SHP77 treated with DMSO at 0.1 percent for 48 hours (cell line): ENCODE results near the gene LHFPL3.
"Not testable (repeated sequence)": the region's sequence is repeated elsewhere in the genome, so short reads cannot be mapped to it uniquely, and the experiment has no call there.

Source experiments
- DNase-seq: peaks from one replicate; lab custom pipeline; 2025; lab: John Stamatoyannopoulos, UW

The LHFPL3 gene

DNA sequence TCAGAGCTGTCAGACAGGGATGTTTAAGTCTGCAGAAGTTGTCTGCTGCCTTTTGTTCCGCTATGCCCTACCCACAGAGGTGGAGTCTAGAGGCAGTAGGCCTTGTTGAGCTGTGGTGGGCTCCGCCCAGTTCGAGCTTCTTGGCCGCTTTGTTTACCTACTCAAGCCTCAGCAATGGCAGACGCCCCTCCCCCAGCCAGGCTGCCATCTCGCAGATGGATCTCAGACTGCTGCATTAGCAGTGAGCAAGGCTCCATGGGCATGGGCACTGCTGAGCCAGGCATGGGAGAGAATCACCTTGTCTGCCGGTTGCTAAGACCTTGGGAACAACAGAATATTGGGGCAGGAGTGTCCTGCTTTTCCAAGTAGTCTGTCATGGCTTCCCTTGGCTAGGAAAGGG is 267.2 kb downstream of the LHFPL3 start:
- not testable (repeated sequence) for DNase-seq

GRCh38 chr7:104603957-104604356 is 275.6 kb downstream of the LHFPL3 start:
- DNase-seq = no peak

DNA sequence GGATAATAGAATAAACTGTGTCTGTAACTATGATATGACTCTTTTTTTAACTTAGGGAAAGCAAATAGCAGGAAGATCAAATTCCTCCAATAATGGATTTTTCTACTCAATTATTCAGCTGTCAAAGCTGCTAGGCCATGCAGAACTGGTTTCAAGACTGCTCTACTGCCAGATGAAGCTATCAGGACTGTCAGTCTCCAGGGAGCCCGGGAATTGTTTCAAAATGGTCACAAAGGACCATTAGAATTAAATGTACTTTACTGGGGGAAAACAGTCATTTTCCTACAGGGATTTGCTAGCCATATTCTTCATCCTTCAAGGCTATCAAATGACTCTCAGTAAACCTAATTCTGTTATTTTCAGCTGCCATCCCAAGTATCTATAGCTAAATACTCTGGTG is 276.3 kb downstream of the LHFPL3 start:
- DNase-seq = no peak

- DNase-seq = no peak
Observed at GRCh38 chr7:104621321-104621720, 292.9 kb downstream of the LHFPL3 start.

GRCh38 chr7:104625956-104626355 is 297.6 kb downstream of the LHFPL3 start:
- DNase-seq = no peak

DNA sequence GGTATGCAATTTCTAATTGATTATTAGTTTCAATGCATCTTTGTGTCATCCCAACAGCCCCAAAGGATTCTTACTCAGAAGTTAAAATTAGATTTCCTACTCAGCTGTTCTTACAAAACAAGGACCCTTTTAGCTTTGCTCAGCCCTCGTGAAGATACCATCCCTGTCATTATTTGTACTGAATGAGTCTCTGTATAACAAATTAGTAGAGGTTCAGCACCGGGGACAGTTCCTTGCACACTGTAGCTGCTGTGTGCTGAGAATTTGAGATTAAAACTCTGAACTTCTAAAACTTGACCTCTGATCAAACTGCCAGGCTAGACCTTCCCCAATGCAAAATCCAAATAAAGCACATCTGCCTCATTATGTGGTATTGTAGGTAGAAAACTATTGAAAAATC is 299.1 kb downstream of the LHFPL3 start:
- no peak for DNase-seq

DNA sequence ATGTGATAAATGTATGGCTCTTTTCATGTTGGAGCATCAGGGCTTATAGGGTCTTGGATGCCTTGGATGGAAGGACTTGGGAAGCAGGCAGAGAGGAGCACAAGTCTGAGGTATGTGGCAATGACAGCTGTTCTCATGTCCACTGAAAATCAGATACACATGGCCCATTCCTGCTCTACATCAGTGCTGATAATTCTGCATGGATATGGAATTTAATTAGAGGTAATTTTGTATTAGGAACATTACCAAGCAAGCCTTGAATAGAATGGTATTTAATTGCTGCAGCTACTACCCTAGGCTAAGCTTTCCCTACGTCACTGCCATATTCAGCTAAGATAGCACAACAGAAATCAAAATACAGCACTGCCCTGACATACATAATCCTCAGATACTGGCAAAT is 299.6 kb downstream of the LHFPL3 start:
- DNase-seq = no peak

DNA sequence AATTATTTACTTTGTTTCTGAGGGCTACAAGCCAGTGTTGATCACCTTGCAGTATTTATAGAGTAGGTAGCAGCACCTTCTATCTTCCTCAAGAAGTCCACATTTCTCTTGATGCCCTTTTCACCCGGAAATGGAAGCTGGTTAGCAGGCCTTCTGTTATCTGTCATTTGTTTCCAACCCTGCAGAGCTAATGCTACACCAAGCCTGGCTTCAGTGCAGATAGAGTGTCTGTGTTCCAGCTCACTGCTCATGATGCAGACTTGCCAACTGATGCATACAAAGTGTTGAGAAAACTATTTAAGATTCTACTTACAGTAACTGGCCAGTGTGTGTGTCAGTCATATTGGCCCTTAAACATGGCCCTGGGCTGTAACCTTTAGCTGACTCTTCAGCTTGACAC is 301.0 kb downstream of the LHFPL3 start:
- DNase-seq = no peak

DNA sequence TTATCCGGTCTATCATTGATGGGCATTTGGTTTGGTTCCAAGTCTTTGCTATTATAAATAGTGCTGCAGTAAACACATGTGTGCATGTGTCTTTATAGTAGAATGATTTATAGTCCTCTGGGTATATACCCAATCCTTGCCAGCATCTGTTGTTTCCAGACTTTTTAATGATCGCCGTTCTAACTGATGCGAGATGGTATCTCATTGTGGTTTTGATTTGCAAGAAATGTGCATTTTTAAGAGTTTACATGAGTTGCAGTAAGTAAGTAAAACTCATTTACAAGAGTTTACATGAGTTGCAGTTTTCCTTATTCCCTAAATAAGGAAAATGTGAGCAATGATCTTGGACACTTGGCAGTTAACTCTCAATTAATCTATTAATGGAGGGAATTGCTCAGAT is 312.1 kb downstream of the LHFPL3 start:
- no peak for DNase-seq

- no peak for DNase-seq
Observed at GRCh38 chr7:104642560-104642959, 314.2 kb downstream of the LHFPL3 start.

GRCh38 chr7:104643587-104644217 is 315.3 kb downstream of the LHFPL3 start:
- no peak for DNase-seq

- no peak for DNase-seq
Observed at GRCh38 chr7:104650991-104651640, 322.7 kb downstream of the LHFPL3 start.

DNA sequence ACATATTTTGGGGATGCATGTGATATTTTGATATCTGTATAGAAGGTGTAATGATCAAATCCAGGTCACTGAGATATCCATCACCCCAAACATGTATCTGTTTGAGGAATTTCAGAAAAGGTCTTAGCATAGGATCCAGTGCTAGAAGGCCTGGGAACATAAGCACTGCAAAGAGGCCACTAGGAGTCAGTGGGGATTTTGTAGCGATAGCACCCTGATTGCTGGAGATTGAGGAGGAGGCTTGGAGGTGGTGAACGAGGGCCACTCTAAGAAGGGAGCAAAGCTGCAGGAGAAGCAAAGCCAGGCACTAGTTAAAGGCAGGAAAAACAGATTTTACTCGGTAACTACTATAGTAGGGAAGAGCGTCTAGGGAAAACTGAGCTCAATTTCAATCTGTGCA is 324.0 kb downstream of the LHFPL3 start:
- DNase-seq = no peak

DNA sequence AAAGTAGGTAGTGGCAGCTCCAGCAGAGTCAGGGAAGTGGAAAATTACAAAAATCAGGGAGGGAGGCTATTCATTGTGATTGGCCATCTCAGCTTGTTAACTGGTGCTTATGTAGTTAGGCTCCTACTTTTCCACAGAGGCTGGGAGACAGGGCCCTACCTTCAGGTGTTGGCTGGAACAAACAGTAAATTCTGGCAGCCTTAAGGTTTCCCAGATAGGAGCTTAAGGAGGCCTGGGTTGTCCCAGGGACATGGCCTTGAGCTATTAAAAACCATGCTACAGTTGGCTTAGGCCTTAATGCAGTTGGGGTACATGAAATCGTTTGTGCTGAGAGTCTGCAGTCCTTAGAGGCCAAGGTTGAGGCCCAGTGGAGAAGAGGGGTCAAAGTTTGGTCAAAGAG is 324.5 kb downstream of the LHFPL3 start:
- DNase-seq = no peak

DNA sequence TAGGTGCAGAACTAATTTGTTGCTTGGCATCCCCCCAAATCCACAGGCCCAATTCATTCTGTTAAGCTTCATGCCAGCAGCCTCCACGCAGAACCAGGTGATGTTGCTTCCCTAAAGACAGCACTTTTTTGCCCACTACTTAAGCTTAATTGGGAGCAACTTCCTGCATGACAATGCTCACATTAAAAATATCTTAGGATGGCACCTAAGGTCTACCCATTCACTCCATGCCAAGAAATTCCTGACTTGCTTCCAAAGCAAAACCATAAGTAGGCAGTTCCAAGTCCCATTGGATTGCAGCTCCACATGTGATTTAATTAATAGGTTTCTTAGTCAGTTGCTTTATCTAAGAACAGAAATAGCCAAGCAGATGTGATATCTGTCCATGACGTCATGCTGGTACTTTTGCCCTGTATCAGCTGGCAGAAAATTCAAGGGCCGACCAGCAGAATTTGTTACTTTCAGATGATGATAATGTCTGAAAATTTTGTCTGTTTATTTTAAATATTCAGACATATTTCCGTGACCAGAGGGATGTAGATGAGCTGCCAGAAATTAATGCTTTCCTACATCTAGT is 325.5 kb downstream of the LHFPL3 start:
- DNase-seq = no peak

DNA sequence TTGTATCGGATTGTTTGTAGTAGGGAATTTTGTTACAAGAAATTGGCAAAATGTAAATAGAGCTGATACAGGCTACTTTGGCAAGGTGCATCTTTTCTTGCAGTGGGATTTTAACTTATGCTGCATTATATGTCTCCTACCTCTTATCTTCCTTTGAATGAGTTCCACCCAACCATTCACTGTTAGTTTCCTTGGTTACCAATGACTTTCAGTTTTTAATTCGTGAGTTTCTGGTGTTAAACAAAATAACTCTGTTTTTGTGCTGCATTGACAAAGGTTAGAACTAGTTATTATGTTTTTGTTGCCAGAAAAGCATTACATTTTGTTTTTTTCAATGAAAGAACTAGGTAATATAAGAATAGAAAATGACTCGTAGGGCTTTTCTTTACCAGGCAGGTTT is 327.2 kb downstream of the LHFPL3 start:
- no peak for DNase-seq

DNA sequence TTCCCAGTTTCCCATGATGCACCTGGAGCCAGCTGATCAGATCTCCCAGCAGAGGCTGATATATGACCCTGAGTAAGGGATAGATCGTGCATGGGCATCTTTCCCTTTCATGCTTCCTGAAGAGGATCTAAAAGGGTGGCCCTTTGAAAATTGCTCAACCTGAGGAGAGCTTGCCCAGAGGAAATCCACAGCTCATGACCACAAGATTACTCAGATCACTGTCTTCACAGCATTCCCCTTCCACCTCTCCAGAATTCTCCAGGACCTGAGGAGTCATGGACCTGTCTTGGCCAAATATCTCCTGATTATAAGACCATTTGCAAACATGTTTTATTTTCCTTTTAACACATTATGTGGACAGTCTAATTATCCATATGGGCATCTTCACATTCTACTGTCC is 328.1 kb downstream of the LHFPL3 start:
- no peak for DNase-seq

DNA sequence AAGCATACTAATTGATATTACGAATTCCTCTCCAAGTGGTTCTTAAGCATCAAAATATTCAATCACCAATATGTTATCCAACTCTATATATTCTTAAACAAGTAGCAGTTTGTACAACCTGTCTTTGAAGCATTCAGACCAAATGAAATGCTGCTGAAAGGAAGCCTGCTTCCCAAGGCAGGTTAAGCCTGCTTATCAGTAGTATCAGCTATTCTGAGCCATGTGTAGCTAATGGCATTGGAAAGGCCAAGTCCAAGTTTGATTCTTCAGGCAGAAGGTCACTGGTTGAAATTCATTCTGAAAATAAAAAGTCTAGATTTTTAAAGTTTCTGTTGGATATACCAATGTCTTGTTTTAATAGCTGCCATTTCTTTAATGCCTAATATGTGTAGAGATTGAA is 328.7 kb downstream of the LHFPL3 start:
- no peak for DNase-seq

DNA sequence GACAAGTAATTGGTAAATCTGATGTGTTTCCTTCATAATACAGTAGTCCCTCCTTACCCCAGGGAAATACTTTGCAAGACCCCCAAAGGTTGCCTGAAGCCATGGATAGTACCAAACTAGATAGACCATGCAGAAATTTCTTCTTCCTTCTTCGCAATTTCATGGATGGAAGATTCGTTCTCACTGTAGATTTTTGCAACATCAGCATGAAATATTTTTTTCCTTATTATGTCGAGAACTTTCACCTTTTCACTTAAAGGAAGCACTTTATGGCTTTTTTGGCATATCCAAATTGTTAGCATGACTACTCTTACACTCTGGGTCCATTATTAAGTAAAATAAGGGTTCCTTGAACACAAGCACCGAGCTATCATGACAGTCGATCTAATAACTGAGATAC is 333.2 kb downstream of the LHFPL3 start:
- no peak for DNase-seq

- no peak for DNase-seq
Observed at GRCh38 chr7:104664648-104665047, 336.2 kb downstream of the LHFPL3 start.

DNA sequence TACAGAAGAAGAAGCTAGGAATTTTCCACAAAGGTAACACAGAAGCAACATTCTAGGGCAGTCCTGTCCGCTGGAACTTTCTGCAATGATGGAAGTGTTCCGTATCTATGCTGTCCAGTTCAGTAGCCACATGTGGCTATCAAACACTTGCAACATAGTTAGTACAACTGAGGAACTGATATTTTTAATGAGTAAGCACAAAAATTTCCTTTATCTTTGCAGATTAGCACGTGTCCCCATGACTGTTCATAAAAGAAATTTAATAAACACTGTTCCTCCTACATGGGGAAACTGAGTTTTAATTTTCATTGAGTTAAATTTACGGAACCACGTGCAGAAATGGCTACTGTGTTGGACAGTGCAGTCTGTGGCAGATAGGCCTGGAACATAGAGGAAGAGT is 349.2 kb downstream of the LHFPL3 start:
- DNase-seq = no peak

GRCh38 chr7:104679085-104679484 is 350.7 kb downstream of the LHFPL3 start:
- DNase-seq = no peak

GRCh38 chr7:104686286-104686685 is 357.9 kb downstream of the LHFPL3 start:
- DNase-seq = no peak

DNA sequence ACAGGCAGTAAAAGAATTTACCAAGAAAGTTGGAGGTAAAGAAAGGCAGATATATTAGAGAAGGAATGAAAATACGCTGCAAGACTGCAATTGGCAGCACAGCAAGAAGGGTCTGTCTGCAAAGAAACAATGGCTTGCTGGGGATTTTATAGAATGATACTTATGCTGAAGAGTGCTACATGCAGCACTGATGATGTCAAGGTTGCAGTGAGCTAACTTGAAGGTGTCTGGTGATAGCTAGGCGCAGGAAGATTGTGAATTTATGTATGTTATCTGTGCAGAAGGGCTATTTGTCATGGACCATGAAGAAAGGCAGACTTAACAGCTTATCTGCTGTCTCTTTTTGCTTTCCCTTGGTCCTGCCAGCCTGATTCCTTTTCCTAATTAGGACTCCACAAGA is 366.3 kb downstream of the LHFPL3 start:
- DNase-seq = no peak
